Choroid plexus epithelial cell (primary cell): ENCODE results near the gene GDPD5.
A peak's percentile ranks its signal among the peaks of the same experiment; 100 is the strongest.

Experiments used
- DNase-seq: peaks from one replicate; pipeline ENCODE4 v3.0.0-alpha.2; 2010; ENCODE audit warnings: low read depth
- H3K4me3 ChIP-seq: 2 replicates; pipeline ENCODE4 v1.5.1; 2011; ENCODE audit warnings: low read depth, mild to moderate bottlenecking, control low read depth, low read length, moderate library complexity
- TF ChIP-seq, protein P1 (sequence below): conservative IDR thresholded peaks from 2 replicates; pipeline ENCODE4 v1.5.1; 2011; ENCODE audit warnings: low read depth, mild to moderate bottlenecking, control low read depth, inconsistent platforms, low read length, moderate library complexity

The GDPD5 gene

DNA sequence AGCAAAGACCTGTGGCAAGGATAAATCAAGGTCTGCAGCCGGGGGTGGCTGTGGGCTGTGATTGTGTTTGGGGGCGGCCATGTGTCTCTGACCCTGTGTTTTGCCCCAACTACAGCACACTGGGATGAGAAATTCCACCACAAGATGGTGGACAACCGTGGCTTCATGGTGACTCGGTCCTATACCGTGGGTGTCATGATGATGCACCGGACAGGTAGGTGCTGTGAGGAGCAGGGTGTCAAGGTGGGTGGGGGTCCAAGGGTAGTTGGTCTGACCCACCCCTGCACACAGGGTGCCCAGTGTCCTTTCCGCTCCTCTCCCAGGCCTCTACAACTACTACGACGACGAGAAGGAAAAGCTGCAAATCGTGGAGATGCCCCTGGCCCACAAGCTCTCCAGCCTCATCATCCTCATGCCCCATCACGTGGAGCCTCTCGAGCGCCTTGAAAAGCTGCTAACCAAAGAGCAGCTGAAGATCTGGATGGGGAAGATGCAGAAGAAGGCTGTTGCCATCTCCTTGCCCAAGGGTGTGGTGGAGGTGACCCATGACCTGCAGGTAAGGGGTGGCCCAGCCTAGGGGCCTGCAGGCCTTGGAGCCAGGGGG lies 43.0 kb upstream of the GDPD5 start:
- no peak for DNase-seq
- TF ChIP-seq, protein P1, sequence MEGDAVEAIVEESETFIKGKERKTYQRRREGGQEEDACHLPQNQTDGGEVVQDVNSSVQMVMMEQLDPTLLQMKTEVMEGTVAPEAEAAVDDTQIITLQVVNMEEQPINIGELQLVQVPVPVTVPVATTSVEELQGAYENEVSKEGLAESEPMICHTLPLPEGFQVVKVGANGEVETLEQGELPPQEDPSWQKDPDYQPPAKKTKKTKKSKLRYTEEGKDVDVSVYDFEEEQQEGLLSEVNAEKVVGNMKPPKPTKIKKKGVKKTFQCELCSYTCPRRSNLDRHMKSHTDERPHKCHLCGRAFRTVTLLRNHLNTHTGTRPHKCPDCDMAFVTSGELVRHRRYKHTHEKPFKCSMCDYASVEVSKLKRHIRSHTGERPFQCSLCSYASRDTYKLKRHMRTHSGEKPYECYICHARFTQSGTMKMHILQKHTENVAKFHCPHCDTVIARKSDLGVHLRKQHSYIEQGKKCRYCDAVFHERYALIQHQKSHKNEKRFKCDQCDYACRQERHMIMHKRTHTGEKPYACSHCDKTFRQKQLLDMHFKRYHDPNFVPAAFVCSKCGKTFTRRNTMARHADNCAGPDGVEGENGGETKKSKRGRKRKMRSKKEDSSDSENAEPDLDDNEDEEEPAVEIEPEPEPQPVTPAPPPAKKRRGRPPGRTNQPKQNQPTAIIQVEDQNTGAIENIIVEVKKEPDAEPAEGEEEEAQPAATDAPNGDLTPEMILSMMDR = no peak
- no peak overlapping the region for H3K4me3 ChIP-seq

DNA sequence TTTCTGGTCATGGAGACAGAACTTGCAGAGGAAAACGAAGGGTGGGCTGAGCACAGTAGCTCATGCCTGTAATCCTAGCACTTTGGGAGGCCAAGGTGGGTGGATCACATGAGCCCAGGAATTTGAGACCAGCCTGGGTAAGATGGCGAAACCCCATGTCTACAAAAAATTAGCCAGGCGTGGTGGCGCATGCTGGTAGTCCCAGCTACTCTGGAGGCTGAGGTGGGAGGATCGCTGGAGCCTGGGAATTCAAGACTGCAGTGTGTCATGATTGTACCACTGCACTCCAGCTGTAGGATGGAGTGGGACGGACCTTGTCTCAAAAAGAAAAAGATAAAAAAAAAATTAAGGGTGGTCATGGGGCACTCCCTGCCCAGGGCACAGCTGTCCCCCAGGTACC lies 42.2 kb upstream of the GDPD5 start:
- TF ChIP-seq, protein P1 = no peak
- H3K4me3 ChIP-seq = no peak overlapping the region
- DNase-seq = no peak

DNA sequence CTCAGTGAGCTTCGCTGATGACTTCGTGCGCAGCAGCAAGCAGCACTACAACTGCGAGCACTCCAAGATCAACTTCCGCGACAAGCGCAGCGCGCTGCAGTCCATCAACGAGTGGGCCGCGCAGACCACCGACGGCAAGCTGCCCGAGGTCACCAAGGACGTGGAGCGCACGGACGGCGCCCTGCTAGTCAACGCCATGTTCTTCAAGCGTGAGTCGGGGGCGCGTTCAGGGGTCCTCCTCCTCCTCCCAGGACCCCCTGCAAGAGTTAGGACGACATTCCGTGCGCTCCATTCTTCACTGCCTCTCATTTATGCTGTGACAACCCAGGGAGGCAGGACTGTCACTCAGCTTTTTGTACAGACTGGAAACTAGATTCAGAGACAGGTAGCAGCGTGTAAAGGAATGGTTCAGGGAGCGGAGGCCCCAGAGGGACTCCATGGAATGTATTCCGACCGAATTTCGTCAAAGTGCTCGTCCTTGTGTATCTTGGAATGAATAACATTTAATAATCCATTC lies 41.1 kb upstream of the GDPD5 start:
- DNase-seq = no peak
- no peak overlapping the region for H3K4me3 ChIP-seq
- TF ChIP-seq, protein P1 = no peak

DNA sequence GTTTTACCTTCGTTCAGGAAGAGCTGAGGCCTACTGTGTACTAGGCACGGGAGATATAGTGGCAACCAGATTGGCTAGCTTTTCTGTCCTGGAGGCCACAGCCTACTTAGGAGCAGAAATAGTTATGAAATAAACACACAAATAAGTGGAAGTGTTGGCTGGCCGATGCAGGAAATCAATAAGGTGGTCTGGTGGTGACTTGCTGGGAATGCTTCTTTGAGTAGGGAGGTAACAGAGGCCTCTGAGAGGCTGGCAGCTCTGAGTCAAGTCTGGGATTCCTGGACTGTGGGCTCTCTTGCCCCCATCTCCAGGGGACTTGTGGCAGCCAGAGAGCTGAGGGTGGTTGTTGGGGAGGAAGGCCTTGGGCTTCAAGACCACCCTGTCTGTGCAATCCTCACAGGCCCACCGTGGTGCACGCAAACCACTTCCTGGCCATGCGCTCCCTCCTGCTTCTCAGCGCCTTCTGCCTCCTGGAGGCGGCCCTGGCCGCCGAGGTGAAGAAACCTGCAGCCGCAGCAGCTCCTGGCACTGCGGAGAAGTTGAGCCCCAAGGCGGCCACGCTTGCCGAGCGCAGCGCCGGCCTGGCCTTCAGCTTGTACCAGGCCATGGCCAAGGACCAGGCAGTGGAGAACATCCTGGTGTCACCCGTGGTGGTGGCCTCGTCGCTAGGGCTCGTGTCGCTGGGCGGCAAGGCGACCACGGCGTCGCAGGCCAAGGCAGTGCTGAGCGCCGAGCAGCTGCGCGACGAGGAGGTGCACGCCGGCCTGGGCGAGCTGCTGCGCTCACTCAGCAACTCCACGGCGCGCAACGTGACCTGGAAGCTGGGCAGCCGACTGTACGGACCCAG lies 40.4 kb upstream of the GDPD5 start:
- DNase-seq = peak; percentile 27
- TF ChIP-seq, protein P1 = peak; percentile 22
- H3K4me3 ChIP-seq = peak overlapping the region; percentile 18

DNA sequence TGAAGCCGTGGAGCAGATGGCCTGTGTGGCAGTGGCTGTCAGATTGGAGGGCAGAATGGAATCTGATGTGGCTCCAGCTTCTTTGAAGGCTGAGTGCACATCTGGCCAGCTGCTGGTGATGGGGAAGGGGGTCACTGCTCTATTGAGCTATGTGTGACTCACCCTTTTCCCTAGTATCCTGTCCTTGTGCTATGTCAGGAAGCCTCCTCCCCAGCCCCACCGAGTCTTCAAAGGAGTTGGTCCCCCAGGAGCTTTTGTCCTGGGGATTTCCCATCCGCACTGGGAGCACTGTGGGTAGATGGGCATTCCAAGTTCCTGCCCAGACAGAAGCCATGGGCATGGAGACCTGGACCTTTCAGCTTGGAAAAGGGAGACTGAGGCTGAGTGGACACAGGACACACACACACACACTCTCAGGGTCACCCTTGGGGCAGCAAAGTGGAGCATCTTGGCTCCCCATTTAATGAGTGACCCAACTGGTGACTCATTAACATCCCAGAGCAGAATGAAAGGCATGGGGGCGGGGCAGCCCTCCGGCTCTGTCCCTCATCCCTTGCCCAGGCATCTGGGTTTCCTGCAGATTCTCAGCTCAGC lies 39.6 kb upstream of the GDPD5 start:
- peak overlapping the region; percentile 91 for H3K4me3 ChIP-seq

DNA sequence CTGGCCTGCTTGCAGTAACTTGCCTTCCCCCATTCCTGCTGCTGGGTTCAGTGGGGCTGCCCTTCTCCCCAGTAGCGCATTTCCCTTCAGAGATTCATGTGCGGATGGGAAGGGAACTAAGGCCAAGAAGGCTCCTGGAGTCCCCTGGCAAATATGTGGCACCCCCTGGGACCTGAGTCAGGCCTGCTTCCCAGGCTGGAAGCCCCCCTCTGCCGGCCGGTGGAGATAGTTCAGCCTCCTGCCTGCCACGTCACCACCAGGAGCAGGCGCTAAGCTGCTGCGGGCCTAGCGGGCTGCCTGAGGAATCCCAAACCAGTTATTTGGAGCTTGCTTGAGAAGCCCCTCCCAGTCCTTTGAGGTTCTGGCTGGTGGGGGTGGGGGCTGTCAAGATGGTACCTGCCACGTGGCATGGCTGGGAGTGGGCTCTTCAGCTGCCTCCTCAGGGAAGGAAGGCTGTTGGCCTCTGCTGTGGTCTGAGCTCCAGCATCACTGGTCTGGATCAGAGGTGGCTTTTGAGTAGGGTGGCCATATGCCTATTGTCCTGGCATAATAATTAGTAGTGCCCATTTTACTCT lies 38.3 kb upstream of the GDPD5 start:
- H3K4me3 ChIP-seq = peak overlapping the region; percentile 91
- peak; percentile 93 for DNase-seq
- TF ChIP-seq, protein P1 = peak; percentile 77

More for the DNA sequence above, 39.6 kb upstream of the GDPD5 start:
- DNase-seq = peak; percentile 68
- TF ChIP-seq, protein P1 = no peak
